GM19468 (cell line): ENCODE results near the gene C16orf74.
A peak's percentile ranks its signal among the peaks of the same experiment; 100 is the strongest.

Experiments used
- ATAC-seq: cut with Tn5 transposase; IDR thresholded peaks from one replicate; pipeline ENCODE4 v1.9.1; 2021; ENCODE audit warnings: mild to moderate bottlenecking, moderate library complexity, moderate number of reproducible peaks; ENCODE audit not compliant: unreplicated experiment; ENCODE audit errors: extremely low read depth

The C16orf74 gene

DNA sequence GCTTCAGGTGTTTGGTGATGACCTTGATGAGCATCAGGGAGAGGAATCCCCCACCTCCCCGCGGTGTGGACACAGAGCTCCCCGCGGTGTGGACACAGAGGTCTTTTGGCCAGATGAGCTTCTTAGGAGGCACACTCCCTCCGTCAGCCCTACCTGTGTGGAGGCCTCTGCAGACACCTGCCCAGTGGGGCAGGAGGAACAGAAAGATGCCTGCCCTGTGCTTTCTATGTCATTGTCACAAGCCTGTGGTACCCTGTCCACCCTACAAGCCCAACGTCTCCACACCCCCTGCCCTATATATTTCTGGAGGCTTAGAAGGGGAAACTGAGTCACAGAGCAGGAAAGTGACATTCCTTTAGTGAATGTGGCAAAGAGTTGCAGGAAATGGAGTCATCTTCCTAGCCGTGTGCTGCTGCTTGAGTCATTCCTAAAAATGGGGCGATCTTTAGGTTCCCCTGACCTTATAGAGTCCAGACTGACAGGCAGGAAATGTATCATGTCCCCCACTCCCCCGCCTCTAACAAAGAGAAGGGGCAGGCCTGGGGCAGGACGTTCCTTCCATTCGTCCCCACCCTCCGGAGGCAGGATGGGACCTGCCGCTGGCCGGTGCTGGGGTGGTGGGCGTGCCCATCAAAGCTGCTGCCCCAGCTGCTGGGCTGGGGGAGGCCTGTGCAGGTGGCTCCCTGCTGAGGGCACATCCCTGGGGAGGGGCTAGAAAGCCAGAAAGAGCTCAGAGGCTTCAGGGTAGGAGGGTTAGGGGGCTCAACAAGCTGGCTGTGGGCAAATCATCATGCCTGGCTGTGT lies 1.0 kb upstream of the C16orf74 start:
- no peak for ATAC-seq

GRCh38 chr16:85750146-85750826 lies 610 bp downstream of the C16orf74 start:
- ATAC-seq: no peak

DNA sequence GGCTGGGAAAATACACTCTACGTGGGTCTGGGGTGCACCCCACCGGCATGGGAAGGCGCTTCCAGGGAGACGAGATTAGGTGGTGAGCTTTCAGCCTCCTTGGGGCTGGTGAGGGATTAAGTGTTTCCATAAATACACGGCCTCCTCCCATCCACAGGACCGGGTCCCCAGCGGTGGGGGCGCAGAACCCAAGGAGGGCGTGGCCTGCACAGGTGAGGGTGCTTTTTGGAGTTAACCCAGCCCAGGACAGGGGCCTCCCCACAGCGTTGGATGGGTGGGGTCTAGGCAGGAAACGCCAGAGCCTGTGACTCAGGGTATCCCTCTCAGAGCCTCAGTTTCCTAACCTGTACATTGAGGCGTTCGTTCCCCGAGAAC lies 1.1 kb downstream of the C16orf74 start:
- no peak for ATAC-seq

GRCh38 chr16:85746460-85747215 lies 4.3 kb downstream of the C16orf74 start:
- no peak for ATAC-seq

DNA sequence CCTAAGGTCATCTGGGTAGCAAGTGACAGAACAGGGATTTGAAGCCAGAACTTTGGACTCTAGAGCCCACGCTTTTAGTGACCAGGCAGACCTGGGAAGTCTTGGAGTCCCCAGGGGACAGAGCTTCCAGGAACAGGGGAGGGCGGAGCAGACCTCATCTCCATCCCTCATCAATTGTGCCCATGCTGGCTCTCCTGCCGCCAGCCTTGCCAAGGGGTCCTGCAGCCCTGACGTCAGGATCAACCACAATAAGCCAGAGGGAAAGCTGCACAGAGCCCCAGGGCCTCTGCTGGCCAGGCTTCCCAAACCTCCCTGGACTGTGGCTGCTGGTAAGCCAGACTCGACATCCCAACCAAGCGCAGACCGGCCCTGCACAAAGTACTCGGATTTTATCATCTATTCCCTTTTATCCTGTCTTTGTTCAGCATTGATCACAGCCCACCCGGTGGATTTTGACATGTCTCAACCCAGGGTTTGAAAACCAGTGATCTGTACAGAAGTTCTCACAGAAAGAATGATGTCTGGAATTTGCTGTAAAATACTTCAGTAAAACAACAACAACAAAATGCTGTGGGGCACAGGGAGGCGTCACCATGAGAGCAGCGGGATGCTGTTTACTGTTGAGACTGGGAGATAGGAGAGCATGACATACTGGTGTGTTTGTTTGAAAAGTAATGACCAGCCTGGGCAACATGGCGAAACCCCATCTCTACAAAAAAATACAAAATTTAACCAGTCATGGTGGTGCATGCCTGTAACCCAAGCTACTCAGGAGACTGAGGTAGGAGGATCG lies 11.8 kb downstream of the C16orf74 start:
- no peak for ATAC-seq

DNA sequence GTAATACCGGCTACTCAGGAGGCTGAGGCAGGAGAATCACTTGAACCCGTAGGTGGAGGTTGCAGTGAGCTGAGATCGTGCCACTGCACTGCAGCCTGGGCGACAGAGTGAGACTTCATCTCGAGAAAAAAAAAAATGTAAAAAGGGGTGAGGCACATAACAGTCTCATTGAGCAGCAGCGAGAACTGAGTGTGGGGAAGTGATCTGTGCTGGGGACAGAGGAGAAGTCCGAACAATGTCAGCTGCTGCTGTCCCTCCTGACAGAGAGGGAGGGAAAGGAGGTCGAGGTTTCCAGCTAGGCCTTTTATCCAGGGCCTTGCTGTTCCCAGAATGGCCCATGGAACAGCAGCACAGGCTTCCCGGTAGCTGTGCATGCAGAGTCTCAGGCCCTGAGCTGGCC lies 14.0 kb downstream of the C16orf74 start:
- no peak for ATAC-seq

DNA sequence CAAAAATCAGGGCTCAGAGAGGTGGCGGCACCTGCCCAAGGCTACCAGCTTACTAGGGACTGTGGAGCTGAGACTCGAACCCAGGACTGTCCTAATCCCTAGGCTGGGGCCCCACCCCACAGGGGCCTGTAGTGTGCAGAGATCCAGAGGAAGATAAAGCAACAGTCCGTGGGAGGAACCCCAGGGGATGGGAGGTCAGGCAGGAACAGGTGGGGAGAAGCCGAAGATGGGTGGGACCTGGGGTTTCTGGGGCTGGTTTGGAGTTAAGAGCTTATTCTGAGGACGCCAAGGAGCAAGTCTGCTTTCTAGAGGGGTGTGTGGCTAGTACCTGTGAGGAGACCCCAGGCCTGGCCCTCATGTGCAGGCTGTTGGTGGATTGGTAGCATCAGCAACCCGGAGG lies 14.9 kb downstream of the C16orf74 start:
- no peak for ATAC-seq

- ATAC-seq: peak; percentile 68
Observed at GRCh38 chr16:85735225-85735635, 15.7 kb downstream of the C16orf74 start.

DNA sequence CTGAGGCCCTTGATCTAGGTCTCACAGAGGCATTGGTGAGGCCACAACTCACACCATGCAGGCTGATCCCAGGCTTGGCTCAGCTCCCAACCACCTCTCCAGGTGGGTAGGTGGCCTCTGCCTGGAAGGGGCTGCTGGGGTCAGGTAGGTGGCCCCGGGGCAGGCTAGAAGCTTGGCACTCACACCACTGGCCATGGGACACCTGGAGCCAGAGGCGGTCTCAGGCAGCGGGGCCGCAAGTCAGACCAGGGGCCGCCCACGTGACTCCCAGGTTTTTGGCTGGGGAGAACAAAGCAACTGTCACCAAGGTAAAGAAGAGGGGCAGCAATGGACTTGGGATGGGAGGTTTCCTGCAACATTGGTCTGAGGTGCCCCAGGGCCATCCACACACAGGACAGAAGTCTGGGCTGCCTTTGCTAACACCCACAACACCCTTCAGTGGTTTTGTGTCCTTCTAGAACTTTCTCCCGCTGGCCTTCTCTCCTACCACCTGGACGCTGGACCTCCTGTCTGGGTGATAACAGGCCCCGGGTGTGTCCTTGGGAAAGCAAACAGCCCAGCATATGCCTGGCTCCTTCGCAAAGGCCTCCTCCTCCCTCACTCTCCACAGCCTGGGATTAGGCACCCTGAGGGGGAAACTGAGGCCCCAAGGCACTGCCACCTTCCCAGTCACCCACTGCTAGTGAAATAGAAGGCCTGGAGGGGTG lies 16.4 kb downstream of the C16orf74 start:
- no peak for ATAC-seq

DNA sequence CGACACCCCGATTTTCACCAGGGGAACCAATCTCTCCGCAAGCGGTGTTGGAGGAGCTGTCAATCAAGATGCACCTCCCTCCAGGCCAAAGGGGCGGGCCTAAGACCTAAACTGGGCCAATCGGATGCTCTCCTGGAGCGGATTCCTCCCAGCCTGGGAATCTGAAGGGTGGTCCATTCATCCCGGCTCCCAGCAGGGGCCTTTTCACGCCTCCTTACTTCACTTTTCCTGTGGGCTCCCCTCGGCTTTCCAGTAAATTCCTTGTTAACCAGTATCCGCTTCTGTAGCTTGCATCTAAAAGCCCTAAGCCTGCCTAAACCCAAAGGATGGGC lies 17.1 kb downstream of the C16orf74 start:
- no peak for ATAC-seq

DNA sequence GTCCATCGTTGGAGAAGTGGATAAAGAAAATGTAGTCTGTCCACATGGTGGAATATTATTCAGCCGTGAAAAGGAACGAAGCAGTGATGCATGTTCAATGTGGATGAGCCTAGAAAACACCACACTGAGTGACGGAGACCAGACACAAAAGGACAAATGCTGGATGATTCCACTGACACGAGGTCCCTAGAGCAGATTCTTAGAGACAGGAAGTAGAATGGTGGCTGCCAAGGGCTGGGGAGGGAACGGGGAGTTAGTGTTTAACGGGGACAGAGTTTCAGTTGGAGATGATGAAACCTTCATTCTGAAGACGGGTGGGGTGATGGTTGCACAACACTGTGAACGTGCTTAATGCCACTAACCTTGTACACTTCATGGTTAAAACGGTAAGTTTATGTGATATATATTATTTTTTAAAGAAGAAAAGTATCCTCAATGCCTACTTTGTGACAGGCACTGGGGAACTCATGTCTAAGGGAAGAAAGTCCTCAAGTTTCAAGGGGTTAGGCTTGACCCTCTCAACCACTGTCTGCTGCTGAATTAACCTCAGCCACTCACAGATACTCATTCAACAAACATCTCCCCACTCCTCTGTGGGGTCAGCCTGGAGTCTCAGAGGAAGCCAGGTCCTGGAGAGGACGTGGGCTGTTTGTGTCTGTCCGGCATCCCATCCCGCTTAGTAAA lies 17.6 kb downstream of the C16orf74 start:
- no peak for ATAC-seq

GRCh38 chr16:85731179-85731578 lies 19.7 kb downstream of the C16orf74 start:
- ATAC-seq: no peak

GRCh38 chr16:85730186-85730465 lies 20.8 kb downstream of the C16orf74 start:
- no peak for ATAC-seq

- ATAC-seq: no peak
Observed at GRCh38 chr16:85729452-85730185, 21.3 kb downstream of the C16orf74 start.

GRCh38 chr16:85728879-85729278 lies 22.0 kb downstream of the C16orf74 start:
- no peak for ATAC-seq

DNA sequence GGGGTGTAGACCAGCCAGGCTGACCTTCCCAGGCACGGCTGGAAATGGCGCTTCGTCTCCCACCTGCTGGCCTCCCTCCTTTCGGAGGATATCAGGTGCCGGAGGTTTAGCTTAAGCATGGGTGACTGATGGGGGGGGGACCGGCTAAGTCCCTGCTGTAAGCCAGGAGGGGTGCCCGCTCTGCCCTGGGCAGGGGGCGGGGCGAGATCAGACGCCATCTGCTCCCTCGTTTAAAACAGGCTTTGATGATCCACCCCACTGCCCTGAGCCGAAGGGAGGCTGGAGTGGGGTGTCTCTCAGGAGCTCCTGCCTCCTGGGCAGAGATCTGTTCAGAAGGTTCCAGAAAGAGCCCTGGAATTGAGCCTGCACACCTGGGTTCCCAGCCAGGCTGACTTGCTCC lies 26.0 kb downstream of the C16orf74 start:
- no peak for ATAC-seq

GRCh38 chr16:85724126-85724879 lies 26.6 kb downstream of the C16orf74 start:
- no peak for ATAC-seq
